ENCODE results near the gene ZDHHC12.

ZDHHC12 gene

GRCh38 chr9:128714586-128715435 is 9.1 kb downstream of the ZDHHC12 start:
- Histone ChIP-seq H3K9me3 (ENCODE audit: severe bottlenecking) (no peaks in the 10 kb centered on the region), H3K4me1 (ENCODE audit: insufficient read depth, poor library complexity, severe bottlenecking) (no peaks in the 10 kb centered on the region), H3K27ac (ENCODE audit: poor library complexity, severe bottlenecking) (no peak overlapping the region), H3K4me3 (ENCODE audit: severe bottlenecking) (no peak overlapping the region), H3K27me3 (ENCODE audit: insufficient read depth, poor library complexity, severe bottlenecking) (no peaks in the 10 kb centered on the region), H3K36me3 (ENCODE audit: low read depth) (no peaks in the 10 kb centered on the region; the same call in 1 of the 2 replicates)
- no peak for ATAC-seq (ENCODE audit: low read depth)
- TF ChIP-seq, protein P1, sequence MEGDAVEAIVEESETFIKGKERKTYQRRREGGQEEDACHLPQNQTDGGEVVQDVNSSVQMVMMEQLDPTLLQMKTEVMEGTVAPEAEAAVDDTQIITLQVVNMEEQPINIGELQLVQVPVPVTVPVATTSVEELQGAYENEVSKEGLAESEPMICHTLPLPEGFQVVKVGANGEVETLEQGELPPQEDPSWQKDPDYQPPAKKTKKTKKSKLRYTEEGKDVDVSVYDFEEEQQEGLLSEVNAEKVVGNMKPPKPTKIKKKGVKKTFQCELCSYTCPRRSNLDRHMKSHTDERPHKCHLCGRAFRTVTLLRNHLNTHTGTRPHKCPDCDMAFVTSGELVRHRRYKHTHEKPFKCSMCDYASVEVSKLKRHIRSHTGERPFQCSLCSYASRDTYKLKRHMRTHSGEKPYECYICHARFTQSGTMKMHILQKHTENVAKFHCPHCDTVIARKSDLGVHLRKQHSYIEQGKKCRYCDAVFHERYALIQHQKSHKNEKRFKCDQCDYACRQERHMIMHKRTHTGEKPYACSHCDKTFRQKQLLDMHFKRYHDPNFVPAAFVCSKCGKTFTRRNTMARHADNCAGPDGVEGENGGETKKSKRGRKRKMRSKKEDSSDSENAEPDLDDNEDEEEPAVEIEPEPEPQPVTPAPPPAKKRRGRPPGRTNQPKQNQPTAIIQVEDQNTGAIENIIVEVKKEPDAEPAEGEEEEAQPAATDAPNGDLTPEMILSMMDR (IDR thresholded peaks at IDR 0.05; ENCODE audit: poor library complexity, severe bottlenecking) = no peak
- peak; percentile 48 for DNase-seq (ENCODE audit: low spot score)

GRCh38 chr9:128713941-128714573 is 9.9 kb downstream of the ZDHHC12 start:
- ATAC-seq (ENCODE audit: low read depth) (no peak), DNase-seq (ENCODE audit: low spot score) (peak; percentile 45)
- H3K4me1 ChIP-seq (ENCODE audit: insufficient read depth, poor library complexity, severe bottlenecking) = no peaks in the 10 kb centered on the region
- no peaks in the 10 kb centered on the region; the same call in 1 of the 2 replicates for H3K36me3 ChIP-seq (ENCODE audit: low read depth)
- H3K27me3 ChIP-seq (ENCODE audit: insufficient read depth, poor library complexity, severe bottlenecking) = no peaks in the 10 kb centered on the region
- TF ChIP-seq, protein P1 (IDR thresholded peaks at IDR 0.05; ENCODE audit: poor library complexity, severe bottlenecking) = no peak
- H3K9me3 ChIP-seq (ENCODE audit: severe bottlenecking) = no peaks in the 10 kb centered on the region
- H3K27ac ChIP-seq (ENCODE audit: poor library complexity, severe bottlenecking) = no peak overlapping the region
- H3K4me3 ChIP-seq (ENCODE audit: severe bottlenecking) = no peak overlapping the region

- Histone ChIP-seq H3K9me3 (ENCODE audit: severe bottlenecking) (no peaks in the 10 kb centered on the region), H3K4me3 (ENCODE audit: severe bottlenecking) (no peak overlapping the region), H3K27me3 (ENCODE audit: insufficient read depth, poor library complexity, severe bottlenecking) (no peaks in the 10 kb centered on the region), H3K4me1 (ENCODE audit: insufficient read depth, poor library complexity, severe bottlenecking) (no peaks in the 10 kb centered on the region), H3K36me3 (ENCODE audit: low read depth) (no peaks in the 10 kb centered on the region; the same call in 1 of the 2 replicates), H3K27ac (ENCODE audit: poor library complexity, severe bottlenecking) (no peak overlapping the region)
- TF ChIP-seq, protein P1 (IDR thresholded peaks at IDR 0.05; ENCODE audit: poor library complexity, severe bottlenecking) = no peak
- no peak for ATAC-seq (ENCODE audit: low read depth)
- DNase-seq (ENCODE audit: low spot score) = peak; percentile 42
Observed at GRCh38 chr9:128713411-128713780, 10.5 kb downstream of the ZDHHC12 start.

DNA sequence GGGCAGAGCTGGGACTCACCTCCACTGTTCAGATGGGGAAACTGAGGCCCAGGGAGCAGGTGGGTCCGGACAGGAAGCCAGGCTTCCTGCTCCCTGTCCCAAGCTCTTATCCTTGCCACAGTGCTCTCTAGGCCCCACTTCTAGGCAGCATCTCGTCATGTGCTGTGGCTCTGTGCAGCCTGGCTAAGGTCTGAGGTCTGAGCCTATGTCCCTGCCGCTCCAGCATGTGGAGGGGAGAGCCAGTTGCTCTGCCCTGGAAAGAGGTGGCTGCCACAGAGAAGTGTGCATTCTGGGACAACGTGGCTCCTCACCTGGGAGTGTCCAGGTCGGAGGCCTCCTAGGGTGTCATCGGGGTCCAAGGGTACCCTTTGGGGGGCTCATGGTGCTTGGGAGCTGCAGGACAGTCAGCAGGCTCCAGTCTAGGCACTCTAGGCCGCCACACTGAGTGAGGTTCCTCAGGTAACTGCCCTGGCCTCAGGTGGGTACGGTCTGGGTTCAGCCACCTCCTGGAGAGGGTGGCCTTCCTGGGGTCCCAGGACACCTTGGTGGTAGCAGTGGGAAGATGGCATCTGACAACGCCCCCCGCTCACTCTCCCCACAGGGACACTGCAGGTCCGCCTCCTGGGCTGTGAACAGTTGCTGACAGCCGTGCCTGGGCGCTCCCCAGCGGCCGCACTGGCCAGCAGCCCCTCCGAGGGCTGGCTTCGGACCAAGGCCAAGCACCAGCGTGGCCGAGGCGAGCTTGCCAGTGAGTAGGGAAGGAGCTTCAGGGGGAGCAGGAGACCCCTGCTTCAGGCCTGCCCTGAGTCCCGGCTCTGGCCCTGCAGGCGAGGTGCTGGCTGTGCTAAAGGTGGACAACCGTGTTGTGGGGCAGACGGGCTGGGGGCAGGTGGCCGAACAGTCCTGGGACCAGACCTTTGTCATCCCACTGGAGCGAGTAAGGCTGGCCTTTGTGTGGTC is 11.2 kb downstream of the ZDHHC12 start:
- ATAC-seq (ENCODE audit: low read depth) (no peak; the same call in 2 of the 3 replicates), DNase-seq (ENCODE audit: low spot score) (peak; percentile 56)
- Histone ChIP-seq H3K4me1 (ENCODE audit: insufficient read depth, poor library complexity, severe bottlenecking) (no peaks in the 10 kb centered on the region), H3K36me3 (ENCODE audit: low read depth) (no peaks in the 10 kb centered on the region; the same call in 1 of the 2 replicates), H3K27ac (ENCODE audit: poor library complexity, severe bottlenecking) (no peak overlapping the region), H3K9me3 (ENCODE audit: severe bottlenecking) (no peaks in the 10 kb centered on the region), H3K27me3 (ENCODE audit: insufficient read depth, poor library complexity, severe bottlenecking) (no peaks in the 10 kb centered on the region), H3K4me3 (ENCODE audit: severe bottlenecking) (no peak overlapping the region)
- TF ChIP-seq, protein P1 (IDR thresholded peaks at IDR 0.05; ENCODE audit: poor library complexity, severe bottlenecking) = no peak

Data from RWPE2 (cell line).